ENCODE data around the gene ADGRV1. TPM values are rescaled to one million over a fixed set of nuclear protein-coding genes. Genes with fewer than 3 reads are reported as not detected.
A peak's percentile ranks its signal among the peaks of the same experiment; 100 is the strongest.
"Not testable (repeated sequence)": the region's sequence is repeated elsewhere in the genome, so short reads cannot be mapped to it uniquely, and the experiment has no call there.

ADGRV1 gene
- total and polyA plus RNA-seq, 8 donors = 12.5 to 36.4 (median 16.9) TPM

- TF ChIP-seq CTCF (IDR thresholded peaks at IDR 0.05) = no peak
- Histone ChIP-seq H3K27me3 (no peaks in the 10 kb centered on the region), H3K4me3 (no peak overlapping the region), H3K36me3 (no peaks in the 10 kb centered on the region), H3K27ac (no peak overlapping the region), H3K9me3 (no peaks in the 10 kb centered on the region), H3K4me1 (no peaks in the 10 kb centered on the region)
- intact Hi-C loops (cut with DNase I) = no loop called here
- ATAC-seq (no peak), DNase-seq (no peak)
Measured at GRCh38 chr5:90585337-90585986, 26.9 kb downstream of the ADGRV1 start.

- H3K9me3 ChIP-seq = no peaks in the 10 kb centered on the region
- no peak for TF ChIP-seq CTCF (IDR thresholded peaks at IDR 0.05)
- DNase-seq (no peak), ATAC-seq (no peak)
- no peaks in the 10 kb centered on the region for H3K4me1 ChIP-seq
- H3K36me3 ChIP-seq = no peaks in the 10 kb centered on the region
- H3K4me3 ChIP-seq = no peak overlapping the region
- no peaks in the 10 kb centered on the region for H3K27me3 ChIP-seq
- intact Hi-C loops (cut with DNase I) = no loop called here
- no peak overlapping the region for H3K27ac ChIP-seq
Measured at GRCh38 chr5:90586469-90586868, 27.9 kb downstream of the ADGRV1 start.

- Histone ChIP-seq H3K27ac (no peak overlapping the region), H3K36me3 (no peaks in the 10 kb centered on the region), H3K4me1 (no peaks in the 10 kb centered on the region), H3K9me3 (no peaks in the 10 kb centered on the region), H3K27me3 (no peaks in the 10 kb centered on the region), H3K4me3 (no peak overlapping the region)
- DNase-seq (no peak), ATAC-seq (no peak)
- intact Hi-C loops (cut with DNase I) = no loop called here
- TF ChIP-seq CTCF (IDR thresholded peaks at IDR 0.05) = no peak
Measured at GRCh38 chr5:90590170-90590569, 31.6 kb downstream of the ADGRV1 start.

GRCh38 chr5:90593083-90593482 is 34.5 kb downstream of the ADGRV1 start:
- intact Hi-C loops (cut with DNase I); H3K36me3 ChIP-seq; H3K4me3 ChIP-seq; H3K4me1 ChIP-seq; H3K27me3 ChIP-seq; ATAC-seq; DNase-seq; H3K9me3 ChIP-seq; H3K27ac ChIP-seq: not testable (repeated sequence)

GRCh38 chr5:90595766-90596165 is 37.2 kb downstream of the ADGRV1 start:
- DNase-seq = peak in 1 of 4 donors; percentile 43
- H3K36me3 ChIP-seq; H3K4me3 ChIP-seq; H3K4me1 ChIP-seq; intact Hi-C loops (cut with DNase I); ATAC-seq; H3K9me3 ChIP-seq; H3K27me3 ChIP-seq; H3K27ac ChIP-seq: not testable (repeated sequence)

- Histone ChIP-seq H3K4me3 (no peak overlapping the region), H3K9me3 (no peaks in the 10 kb centered on the region), H3K27ac (no peak overlapping the region), H3K4me1 (no peaks in the 10 kb centered on the region), H3K27me3 (no peaks in the 10 kb centered on the region), H3K36me3 (no peaks in the 10 kb centered on the region)
- intact Hi-C loops (cut with DNase I) = no loop called here
- TF ChIP-seq CTCF (IDR thresholded peaks at IDR 0.05) = no peak
- ATAC-seq = no peak
- DNase-seq = no peak
Measured at GRCh38 chr5:90598293-90598692, 39.7 kb downstream of the ADGRV1 start.

GRCh38 chr5:90600307-90600706 is 41.7 kb downstream of the ADGRV1 start:
- H3K9me3 ChIP-seq; ATAC-seq; DNase-seq; intact Hi-C loops (cut with DNase I); H3K27ac ChIP-seq; H3K36me3 ChIP-seq; H3K27me3 ChIP-seq; H3K4me1 ChIP-seq; H3K4me3 ChIP-seq: not testable (repeated sequence)
